Measurements from ENCODE around the gene GNAQ.

Gene GNAQ

GRCh38 chr9:77877976-77878375, 153.6 kb downstream of the GNAQ start:
- TF ChIP-seq CTCF (IDR thresholded peaks at IDR 0.05; ENCODE audit: low read depth, low read length): no peak
- DNase-seq (ENCODE audit: low read depth in 2 of 2): peak in 1 of 2 donors; percentile 18
- no peak overlapping the region for H3K4me3 ChIP-seq (replicated peaks in 1 of 2; ENCODE audit: low read depth in 2 of 2, low read length in 2 of 2)

GRCh38 chr9:77876590-77876989, 155.0 kb downstream of the GNAQ start:
- H3K4me3 ChIP-seq (replicated peaks in 1 of 2; ENCODE audit: low read depth in 2 of 2, low read length in 2 of 2): no peak overlapping the region
- no peak for TF ChIP-seq CTCF (IDR thresholded peaks at IDR 0.05; ENCODE audit: low read depth, low read length)
- DNase-seq (ENCODE audit: low read depth in 2 of 2): no peak

GRCh38 chr9:77876091-77876490, 155.5 kb downstream of the GNAQ start:
- peak; percentile 47 to 80 for DNase-seq (ENCODE audit: low read depth in 2 of 2)
- no peak overlapping the region for H3K4me3 ChIP-seq (replicated peaks in 1 of 2; ENCODE audit: low read depth in 2 of 2, low read length in 2 of 2)

DNA sequence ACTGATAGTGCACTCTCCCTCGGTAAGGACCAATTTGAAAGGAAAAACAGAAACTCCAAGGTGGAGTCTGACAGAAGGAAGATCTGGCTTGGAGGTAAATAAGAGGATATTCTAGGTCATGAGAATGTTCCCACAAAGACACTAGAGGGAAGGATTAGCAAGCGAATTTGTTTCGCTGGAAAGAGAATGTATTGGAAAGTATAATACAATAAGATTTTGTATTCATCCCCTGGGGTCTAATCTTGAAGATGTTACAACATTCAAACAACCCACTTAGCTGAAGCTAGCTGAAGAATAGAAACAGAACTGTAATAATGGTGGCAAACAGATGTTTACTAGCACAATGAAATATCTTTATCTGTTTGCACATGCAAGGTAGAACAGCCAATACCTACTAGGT, 158.7 kb downstream of the GNAQ start:
- no peak for TF ChIP-seq CTCF (IDR thresholded peaks at IDR 0.05; ENCODE audit: low read depth, low read length)
- DNase-seq (ENCODE audit: low read depth in 2 of 2): no peak
- no peak overlapping the region for H3K4me3 ChIP-seq (replicated peaks in 1 of 2; ENCODE audit: low read depth in 2 of 2, low read length in 2 of 2)

More at GRCh38 chr9:77876091-77876490, 155.5 kb downstream of the GNAQ start:
- no peak for TF ChIP-seq CTCF (IDR thresholded peaks at IDR 0.05; ENCODE audit: low read depth, low read length)

DNA sequence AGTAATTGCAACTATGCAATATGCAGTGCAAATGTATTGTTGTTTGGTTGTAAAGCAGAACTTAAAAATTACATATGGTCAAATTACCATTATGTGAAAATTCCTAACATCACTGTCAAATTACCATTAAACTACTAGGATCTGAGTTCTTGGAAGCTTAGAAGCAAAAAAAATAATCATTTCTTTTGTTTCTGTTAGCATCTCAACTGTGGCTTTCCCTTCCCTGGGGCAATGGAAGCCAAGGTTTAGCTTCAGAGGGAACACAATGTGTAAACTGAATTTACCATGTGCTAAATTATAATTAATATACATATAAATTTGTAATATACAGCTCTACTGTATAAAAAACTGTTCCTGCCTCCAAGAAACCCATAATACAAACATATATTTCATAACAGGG, 159.4 kb downstream of the GNAQ start:
- H3K4me3 ChIP-seq (replicated peaks in 1 of 2; ENCODE audit: low read depth in 2 of 2, low read length in 2 of 2): no peak overlapping the region
- DNase-seq (ENCODE audit: low read depth in 2 of 2): no peak
- TF ChIP-seq CTCF (IDR thresholded peaks at IDR 0.05; ENCODE audit: low read depth, low read length): no peak

DNA sequence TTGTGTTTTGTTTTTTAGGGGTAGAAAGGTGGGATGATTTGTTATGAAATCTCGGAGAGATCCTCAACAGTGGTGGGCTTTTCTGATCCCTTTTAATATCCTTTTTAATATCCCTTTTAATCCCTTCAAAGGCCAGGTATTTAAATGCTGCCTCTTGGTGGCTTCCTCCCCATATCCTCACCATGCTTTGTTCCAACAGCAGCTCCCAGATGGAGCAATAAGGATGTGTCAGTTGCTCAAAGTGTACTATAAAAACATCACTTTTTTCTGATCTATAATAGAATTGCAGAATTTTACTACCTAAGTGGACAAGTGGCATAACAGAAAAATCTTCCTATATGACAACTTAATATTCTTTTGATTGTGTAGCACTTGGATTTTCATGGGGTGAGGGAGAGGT, 160.1 kb downstream of the GNAQ start:
- H3K4me3 ChIP-seq (replicated peaks in 1 of 2; ENCODE audit: low read depth in 2 of 2, low read length in 2 of 2): no peak overlapping the region
- no peak for TF ChIP-seq CTCF (IDR thresholded peaks at IDR 0.05; ENCODE audit: low read depth, low read length)

DNA sequence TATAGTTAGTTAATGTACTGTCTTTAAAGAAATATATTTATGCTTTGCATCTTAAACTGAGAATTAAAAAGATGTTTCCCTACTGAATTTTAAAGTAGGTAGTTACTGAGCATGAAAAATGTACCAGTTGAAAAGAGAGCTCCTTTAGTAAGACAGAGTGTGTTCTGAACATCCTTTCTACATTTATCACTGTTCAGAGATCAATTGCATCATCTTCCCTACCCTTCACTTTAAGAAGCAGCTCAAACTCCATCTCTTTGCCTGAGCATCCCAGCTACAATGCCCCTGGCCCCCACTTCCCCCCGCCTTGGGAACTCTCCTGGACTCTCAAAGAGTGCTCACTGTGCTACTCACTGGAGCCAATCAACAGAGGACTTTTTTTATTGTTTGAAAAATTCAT, 164.7 kb downstream of the GNAQ start:
- no peak for TF ChIP-seq CTCF (IDR thresholded peaks at IDR 0.05; ENCODE audit: low read depth, low read length)
- no peak overlapping the region for H3K4me3 ChIP-seq (replicated peaks in 1 of 2; ENCODE audit: low read depth in 2 of 2, low read length in 2 of 2)
- no peak for DNase-seq (ENCODE audit: low read depth in 2 of 2)

More for the DNA sequence above, 160.1 kb downstream of the GNAQ start:
- DNase-seq (ENCODE audit: low read depth in 2 of 2): no peak
